Panc1 (cell line): ENCODE measurements around the gene MAST4. TPM values are rescaled to one million over a fixed set of nuclear protein-coding genes. Genes with fewer than 3 reads are reported as not detected.
"Not testable (repeated sequence)": the region's sequence is repeated elsewhere in the genome, so short reads cannot be mapped to it uniquely, and the experiment has no call there.

Experiments
- ATAC-seq: fragments of 200-7000 bp; cut with Tn5 transposase; 2 replicates; pipeline ENCODE4 v1.9.1; 2020; ENCODE audit warnings: mild to moderate bottlenecking, moderate library complexity
- BruUV-seq: library from RNA; stranded (reverse); fragments of 400-500 nt; replicated peaks from 2 replicates; lab custom pipeline; 2021; lab: Mats Ljungman, UMichigan
- CTCF ChIA-PET: fragments of 300-600 bp; sonication (Branson Sonifier 250); formaldehyde crosslinking; loops from one replicate; lab custom pipeline; 2022; ENCODE audit warnings: antibody characterized with exemption; lab: Charles Lee
- POLR2A ChIA-PET: fragments of 300-600 bp; sonication (Branson Sonifier 250); formaldehyde crosslinking; loops from one replicate; lab custom pipeline; 2022; ENCODE audit warnings: antibody characterized with exemption; lab: Charles Lee
- DNase-seq: peaks from one replicate; pipeline ENCODE4 v3.0.0-alpha.2; 2010; ENCODE audit warnings: low read depth, low spot score
- H3K27ac ChIP-seq: 2 replicates; pipeline ENCODE4 v1.5.1; 2011; ENCODE audit warnings: mild to moderate bottlenecking, low read length, inconsistent platforms
- H3K27me3 ChIP-seq: fragments of 200-500 bp; sonication (Bioruptor generic); 2 replicates; pipeline ENCODE4 v1.6.0; 2014; ENCODE audit warnings: low read length, inconsistent platforms; ENCODE audit not compliant: control insufficient read depth, insufficient read depth
- H3K36me3 ChIP-seq: fragments of 200-500 bp; sonication (Bioruptor generic); 2 replicates; pipeline ENCODE4 v1.5.1; 2014; ENCODE audit warnings: inconsistent platforms, mild to moderate bottlenecking, low read length, moderate library complexity; ENCODE audit not compliant: control insufficient read depth, insufficient read depth
- H3K4me1 ChIP-seq: 2 replicates; pipeline ENCODE4 v1.5.1; 2011; ENCODE audit warnings: inconsistent platforms, mild to moderate bottlenecking, low read length, moderate library complexity; ENCODE audit not compliant: control insufficient read depth, insufficient read depth
- H3K4me3 ChIP-seq, 2 experiments: 2 replicates each; pipeline ENCODE4 v1.5.1; 2011 to 2012; ENCODE audit warnings: low read depth in 2 of 2, low read length in 2 of 2, mild to moderate bottlenecking in 2 of 2, inconsistent platforms in 1 of 2, moderate library complexity in 1 of 2
- H3K9me3 ChIP-seq: fragments of 200-500 bp; sonication (Bioruptor generic); 2 replicates; pipeline ENCODE4 v1.5.1; 2014; ENCODE audit warnings: low read depth, mild to moderate bottlenecking, inconsistent platforms, low read length, moderate library complexity; ENCODE audit not compliant: control insufficient read depth, insufficient read depth
- CTCF ChIP-seq: fragments of 450-650 bp; IDR thresholded peaks from 2 replicates; pipeline ENCODE4 v1.5.1; 2017; ENCODE audit warnings: mild to moderate bottlenecking
- POLR2AphosphoS5 ChIP-seq: IDR thresholded peaks from 2 replicates; pipeline ENCODE4 v1.6.1; 2012; ENCODE audit warnings: mild to moderate bottlenecking, low read depth, low read length, moderate library complexity
- REST ChIP-seq, 2 experiments: IDR thresholded peaks; 2 replicates each; pipeline ENCODE4 v1.6.1; 2011 to 2012; ENCODE audit warnings: low read depth in 2 of 2, control low read depth in 1 of 2, low read length in 1 of 2, mild to moderate bottlenecking in 1 of 2, moderate library complexity in 1 of 2; ENCODE audit not compliant: insufficient read depth in 1 of 2
- SIN3A ChIP-seq: IDR thresholded peaks from 2 replicates; pipeline ENCODE4 v1.6.1; 2012; ENCODE audit warnings: low read depth, mild to moderate bottlenecking, low read length, moderate library complexity, borderline replicate concordance; ENCODE audit not compliant: insufficient read depth
- TCF7L2 ChIP-seq: IDR thresholded peaks from 2 replicates; pipeline ENCODE4 v1.6.1; 2011; ENCODE audit warnings: mild to moderate bottlenecking, low read depth, low read length, inconsistent platforms
- in situ Hi-C: cut with HindIII; loops from 2 replicates; pipeline ENCODE4 v1.10.0; 2016; ENCODE audit warnings: low sequenced_read_pairs, low pct_unique_long_range_greater_than_20kb
- intact Hi-C: fragments of 100-400 bp; cut with micrococcal nuclease; formaldehyde crosslinking; loops from one replicate; pipeline ENCODE4 v1.10.0; 2022; ENCODE audit not compliant: unreplicated experiment
- total RNA-seq: library from RNA; stranded (reverse); gene quantifications from one replicate; pipeline ENCODE4 v1.2.1, GENCODE V29; 2021; ENCODE audit not compliant: unreplicated experiment

MAST4 gene
- total RNA-seq, 1 experiment from 2014 or later, result 1.8 TPM

- H3K9me3 ChIP-seq, result no peaks in the 10 kb centered on the region
- in situ Hi-C loops (no loop called here), intact Hi-C loops (no loop called here)
- no peak overlapping the region for H3K27ac ChIP-seq
- no peaks in the 10 kb centered on the region; the same call in 1 of the 2 replicates for H3K36me3 ChIP-seq
- no peaks in the 10 kb centered on the region for H3K4me1 ChIP-seq
- no peak overlapping the region for H3K4me3 ChIP-seq
- DNase-seq (no peak), ATAC-seq (no peak)
- ChIA-PET CTCF (no interaction called here), POLR2A (no interaction called here)
- no TSS peak for BruUV-seq
- TF ChIP-seq TCF7L2 (no peak), REST (IDR thresholded peaks at IDR 0.05; ENCODE audit: insufficient read depth in 1 of 2, low read depth in 2 of 2, low read length in 1 of 2) (no peak), CTCF (no peak), POLR2AphosphoS5 (no peak), SIN3A (no peak)
- no peaks in the 10 kb centered on the region for H3K27me3 ChIP-seq
Observed at GRCh38 chr5:66821688-66822429, 225.7 kb downstream of the MAST4 start.

DNA sequence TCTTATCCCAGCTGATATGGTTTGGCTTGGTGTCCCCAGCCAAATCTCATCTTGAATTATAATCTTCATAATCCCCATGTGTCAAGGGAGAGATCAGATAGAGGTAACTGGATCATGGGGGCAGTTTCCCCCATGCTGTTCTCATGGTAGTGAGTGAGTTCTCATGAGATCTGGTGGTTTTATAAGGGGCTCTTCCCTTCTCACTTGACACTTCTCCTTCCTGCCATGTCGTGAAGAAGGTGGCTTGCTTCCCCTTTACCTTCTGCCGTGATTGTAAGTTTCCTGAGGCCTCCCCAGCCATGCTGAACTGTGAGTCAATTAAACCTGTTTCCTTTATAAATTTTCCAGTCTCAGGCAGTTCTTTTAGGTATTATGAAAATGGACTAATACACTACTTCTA, 226.7 kb downstream of the MAST4 start:
- intact Hi-C loops, BruUV-seq, H3K4me1 ChIP-seq, CTCF ChIA-PET, POLR2A ChIA-PET, in situ Hi-C loops, H3K4me3 ChIP-seq, ATAC-seq, H3K27me3 ChIP-seq, H3K36me3 ChIP-seq, DNase-seq, H3K9me3 ChIP-seq, H3K27ac ChIP-seq: not testable (repeated sequence)

DNA sequence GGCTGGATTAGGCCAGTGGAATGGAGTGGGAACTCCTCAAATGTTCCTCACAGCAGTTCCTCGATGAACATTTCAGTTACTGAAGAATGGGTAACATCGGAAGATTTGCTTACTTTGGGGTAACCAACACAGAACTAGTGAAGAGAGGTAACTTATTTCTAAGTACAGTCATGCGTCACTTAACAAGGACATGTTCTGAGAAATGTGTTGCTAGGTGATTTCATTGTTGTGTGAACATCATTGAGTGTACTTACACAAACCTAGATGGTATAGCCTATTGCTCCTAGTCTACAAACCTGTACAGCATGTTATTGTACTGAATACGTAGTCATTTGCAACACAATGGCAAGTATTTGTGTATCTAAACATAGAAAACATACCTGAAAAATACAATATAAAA, 228.3 kb downstream of the MAST4 start:
- intact Hi-C loops, result no loop called here
- ChIA-PET POLR2A (interaction anchor here (0.6 kb wide), 1 partner anchor 62 kb away, joined by 3 read pairs; no protein-coding TSS in a partner anchor), CTCF (no interaction called here)
- ATAC-seq, result no peak
- Histone ChIP-seq H3K4me1 (peaks cover 6% of the 10 kb centered on the region; the same call in 1 of the 2 replicates), H3K27ac (no peak overlapping the region), H3K27me3 (peaks cover 3% of the 10 kb centered on the region), H3K9me3 (no peaks in the 10 kb centered on the region), H3K4me3 (no peak overlapping the region), H3K36me3 (no peaks in the 10 kb centered on the region)
- TF ChIP-seq SIN3A (no peak), REST (IDR thresholded peaks at IDR 0.05; ENCODE audit: insufficient read depth in 1 of 2, low read depth in 2 of 2, low read length in 1 of 2) (no peak), TCF7L2 (no peak), CTCF (no peak), POLR2AphosphoS5 (no peak)
- no TSS peak for BruUV-seq
- in situ Hi-C loops, result no loop called here
- DNase-seq, result no peak
